DND-41 (cell line): ENCODE measurements around the gene TRIP11.

Experiments used
- CTCF ChIP-seq: IDR thresholded peaks from 2 replicates; pipeline ENCODE4 v1.5.1; 2012; ENCODE audit warnings: borderline replicate concordance, low read length, moderate library complexity, mild to moderate bottlenecking; ENCODE audit not compliant: poor library complexity, severe bottlenecking; ENCODE audit errors: extremely low read depth
- EZH2 ChIP-seq: IDR thresholded peaks from 3 replicates; pipeline ENCODE4 v1.6.1; 2012; ENCODE audit warnings: borderline replicate concordance, low read depth, mild to moderate bottlenecking, moderate library complexity, low read length, inconsistent platforms; ENCODE audit not compliant: severe bottlenecking

DNA sequence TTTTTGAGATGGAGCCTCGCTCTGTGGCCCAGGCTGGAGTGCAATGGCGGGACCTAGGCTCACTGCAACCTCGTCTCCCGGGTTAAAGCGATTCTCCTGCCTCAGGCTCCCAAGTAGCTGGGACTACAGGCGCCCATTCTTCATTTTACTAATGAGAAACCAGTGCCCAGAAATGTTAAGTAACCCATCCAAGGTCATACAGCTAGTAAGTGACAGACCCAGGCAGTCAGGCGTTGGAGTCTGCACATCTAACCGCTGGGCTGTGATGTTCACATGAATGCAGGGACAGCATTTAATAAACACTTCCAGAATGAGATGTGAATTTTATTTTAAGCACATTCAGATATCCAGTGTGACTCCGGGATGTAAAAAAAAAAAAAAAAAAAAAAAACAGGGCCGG, 1.3 kb upstream of the TRIP11 start:
- TF ChIP-seq CTCF (no peak), EZH2 (no peak)
